TTC549 (cell line): ENCODE data around the gene RERE.

Experiments
- FAIRE-seq: peaks from 2 replicates; lab custom pipeline; 2012; peaks lifted over from hg19 to GRCh38; lab: Jason Lieb, UNC

RERE gene

DNA sequence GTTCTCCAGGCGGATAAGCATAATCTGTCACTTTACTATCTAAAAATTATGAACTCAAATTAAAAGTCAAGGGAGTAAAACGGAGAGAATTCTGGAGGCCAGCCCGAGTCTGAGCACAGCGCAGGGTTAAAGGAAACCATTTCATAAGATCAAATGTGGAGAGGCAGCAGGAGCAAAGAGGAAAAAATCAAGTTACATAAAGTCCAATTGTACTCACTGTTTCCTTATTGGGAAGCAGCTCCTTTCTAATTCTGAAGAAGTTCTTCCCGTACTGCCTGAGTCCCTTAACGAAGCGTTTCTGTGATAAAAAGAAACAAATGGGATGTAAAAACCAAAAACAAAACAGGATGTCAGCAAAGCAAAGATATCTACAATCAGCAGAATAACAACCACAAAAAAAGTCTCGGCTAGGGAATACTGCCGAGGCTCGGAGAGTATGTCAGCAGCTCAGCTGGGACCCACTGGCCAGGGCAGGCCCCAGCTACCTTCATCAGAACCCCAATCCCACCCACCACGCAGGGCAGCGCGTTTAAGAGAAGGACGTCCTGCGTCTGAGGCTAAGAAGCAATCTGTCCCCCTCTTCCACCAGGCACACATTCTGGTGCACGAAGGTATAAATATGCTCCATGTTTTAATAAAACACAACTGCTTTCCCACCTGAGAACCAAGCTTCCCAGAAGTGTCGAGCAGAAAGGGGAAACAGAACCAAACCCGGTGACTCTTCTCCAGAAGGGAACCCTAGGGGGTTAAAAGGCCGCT, 394.8 kb downstream of the RERE start:
- FAIRE-seq = no peak

DNA sequence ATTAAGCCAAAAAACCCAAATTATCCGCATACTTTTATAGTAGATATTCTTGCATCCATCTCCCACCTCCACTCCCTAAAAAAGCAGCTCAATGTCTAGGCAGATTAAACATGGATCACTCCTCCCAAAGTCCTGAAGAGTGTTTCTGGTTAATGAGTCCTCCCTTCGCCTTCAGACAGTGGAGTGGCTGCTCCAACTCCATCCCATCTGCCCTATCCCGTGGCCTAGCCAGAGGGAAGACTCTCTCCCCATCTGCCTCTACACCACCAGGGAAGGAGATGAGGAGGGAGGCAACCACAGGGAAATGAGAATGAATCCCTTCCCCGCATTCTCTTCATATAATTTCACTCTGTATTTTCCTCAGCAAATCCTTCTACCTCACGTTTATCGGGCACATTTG, 395.7 kb downstream of the RERE start:
- no peak for FAIRE-seq

DNA sequence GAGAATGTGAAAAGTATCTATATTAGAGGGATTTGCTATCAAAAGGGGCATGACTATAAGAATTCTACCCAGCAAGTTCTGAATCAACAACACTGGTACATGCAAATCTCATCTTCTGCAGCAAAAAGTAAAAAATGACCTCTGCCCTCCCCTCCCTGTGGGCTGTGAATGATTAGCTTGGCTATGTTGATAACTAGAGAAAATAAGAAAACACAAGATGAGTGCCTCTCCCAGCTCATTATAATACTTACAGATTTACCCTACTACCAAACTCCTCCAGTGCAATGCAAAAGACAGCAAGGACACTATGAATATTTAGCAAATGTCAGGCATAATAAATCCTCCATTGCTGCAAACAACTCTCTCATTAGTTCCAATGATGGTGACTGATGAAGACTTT, 397.1 kb downstream of the RERE start:
- FAIRE-seq = no peak

DNA sequence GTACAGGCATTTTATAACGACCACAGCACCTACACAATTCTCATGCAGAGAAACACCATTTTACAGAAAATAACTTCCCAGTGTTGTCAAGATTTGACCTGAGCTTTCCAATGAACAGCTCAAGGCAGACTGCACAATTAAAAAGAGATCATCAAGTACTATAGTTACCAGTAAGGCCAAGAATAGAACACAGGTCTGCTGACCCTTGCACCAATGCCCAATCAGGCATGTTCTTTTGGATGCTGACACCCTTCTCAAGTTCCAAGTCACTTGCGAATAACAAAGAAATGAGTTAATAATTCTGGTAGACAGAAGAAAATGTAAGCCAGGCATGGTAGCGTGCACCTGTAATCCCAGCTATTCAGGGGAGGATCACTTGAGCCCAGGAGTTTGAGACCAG, 397.6 kb downstream of the RERE start:
- no peak for FAIRE-seq

DNA sequence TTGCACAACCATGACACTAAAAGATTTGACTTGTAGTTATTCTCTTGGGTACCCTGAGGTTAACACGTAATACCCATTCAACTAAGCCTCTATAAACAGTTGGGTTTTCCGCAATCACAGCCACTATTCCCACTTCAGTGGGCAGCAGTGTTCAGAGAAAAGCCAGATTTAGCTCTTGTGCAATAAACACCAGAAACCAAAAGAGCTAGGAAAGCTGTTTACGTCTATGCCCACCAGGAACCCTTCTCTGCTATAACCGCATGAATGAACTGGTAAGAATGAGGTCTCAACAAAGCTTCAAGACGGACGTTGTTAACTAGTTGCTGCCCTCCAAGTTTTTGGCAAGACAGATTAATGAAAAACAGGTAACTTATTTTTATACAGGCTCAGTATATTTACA, 398.3 kb downstream of the RERE start:
- FAIRE-seq = no peak

DNA sequence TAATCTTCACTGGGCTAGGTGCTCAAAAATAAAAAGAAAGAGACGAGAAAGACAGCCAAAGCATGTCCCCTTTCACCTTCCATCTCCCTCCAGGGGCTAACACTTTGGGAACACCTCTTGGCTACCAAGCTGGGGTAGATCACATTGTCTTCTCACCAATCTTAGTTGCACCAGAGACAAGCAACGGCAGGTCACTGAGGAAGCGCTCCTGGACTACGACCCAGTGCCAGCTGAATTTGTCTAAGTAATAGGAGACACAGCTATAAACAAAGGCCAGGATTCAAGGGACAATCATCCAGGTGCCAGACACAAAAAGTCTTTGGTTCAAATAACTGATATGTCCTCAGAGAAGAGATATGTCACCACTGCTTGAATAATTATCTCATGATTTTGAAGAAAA, 399.1 kb downstream of the RERE start:
- no peak for FAIRE-seq

DNA sequence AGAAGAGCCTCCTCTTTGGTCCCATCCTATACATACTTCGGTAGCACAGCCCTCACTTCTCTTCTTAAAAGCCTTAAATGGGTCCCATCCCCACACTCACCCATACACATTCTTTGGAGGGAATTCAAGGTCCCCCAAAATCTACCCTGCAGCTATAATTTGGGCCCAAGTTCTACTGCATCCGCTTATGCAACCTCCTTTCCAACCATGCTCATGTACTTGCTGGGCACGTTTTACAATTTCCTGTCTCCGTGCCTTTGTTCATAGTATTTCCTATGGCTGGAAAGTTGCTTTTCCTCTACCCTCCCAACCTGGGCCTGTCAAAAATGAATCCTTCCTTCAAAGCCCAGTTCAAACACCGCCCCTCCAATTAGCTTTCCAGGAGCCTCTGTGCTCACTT, 399.8 kb downstream of the RERE start:
- FAIRE-seq = no peak

DNA sequence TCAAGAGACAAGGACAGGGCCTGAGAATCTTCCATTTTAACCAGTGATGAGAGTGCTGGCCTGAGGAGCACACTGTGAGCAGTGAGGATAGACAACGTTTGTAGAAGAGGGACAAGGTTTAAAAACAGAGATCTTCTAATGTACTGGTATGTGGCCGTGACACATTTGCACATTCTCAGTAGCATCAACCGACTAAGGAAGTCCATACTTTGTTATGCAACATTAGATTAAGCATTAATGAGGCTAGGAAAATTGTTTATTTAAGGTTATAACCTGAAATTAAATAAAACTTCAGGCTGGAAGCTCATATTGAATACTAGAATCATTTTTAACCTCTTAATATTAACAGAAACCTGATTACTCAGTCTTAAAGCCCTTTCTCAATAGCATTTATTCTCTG, 400.6 kb downstream of the RERE start:
- no peak for FAIRE-seq

DNA sequence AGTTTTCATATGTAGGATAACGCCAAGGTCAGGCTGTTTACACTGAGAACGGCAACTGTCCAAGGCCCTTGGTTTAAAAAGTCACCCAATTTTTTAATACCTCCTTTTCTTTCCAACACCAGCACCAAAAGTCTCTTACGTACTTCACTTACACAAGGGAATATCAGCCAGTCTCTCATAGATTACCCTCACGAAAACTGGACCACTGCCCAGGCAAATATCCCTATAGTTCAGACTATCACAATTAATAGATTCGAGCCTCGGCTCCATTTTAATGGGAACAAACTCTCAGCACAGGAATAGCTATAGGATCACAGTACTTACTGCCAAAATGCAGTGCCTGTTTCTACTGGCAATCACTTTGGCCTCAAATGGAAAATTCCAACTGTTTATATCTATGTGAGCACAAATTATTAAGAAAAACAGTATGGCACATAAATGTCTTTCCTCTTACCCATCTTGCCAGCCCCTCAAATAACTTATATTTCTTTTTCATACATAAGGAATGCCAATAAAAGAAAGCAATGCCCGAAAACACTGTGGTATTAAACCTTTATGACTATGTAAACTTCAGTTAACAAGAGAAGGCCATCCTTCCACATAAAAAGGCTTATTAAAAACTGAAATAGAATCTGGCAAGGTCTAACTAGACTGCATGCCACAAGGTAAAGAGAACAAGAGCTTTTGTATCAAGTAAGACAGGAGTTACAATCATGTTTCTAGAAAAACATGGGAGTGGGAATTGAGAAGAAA, 401.7 kb downstream of the RERE start:
- no peak for FAIRE-seq

DNA sequence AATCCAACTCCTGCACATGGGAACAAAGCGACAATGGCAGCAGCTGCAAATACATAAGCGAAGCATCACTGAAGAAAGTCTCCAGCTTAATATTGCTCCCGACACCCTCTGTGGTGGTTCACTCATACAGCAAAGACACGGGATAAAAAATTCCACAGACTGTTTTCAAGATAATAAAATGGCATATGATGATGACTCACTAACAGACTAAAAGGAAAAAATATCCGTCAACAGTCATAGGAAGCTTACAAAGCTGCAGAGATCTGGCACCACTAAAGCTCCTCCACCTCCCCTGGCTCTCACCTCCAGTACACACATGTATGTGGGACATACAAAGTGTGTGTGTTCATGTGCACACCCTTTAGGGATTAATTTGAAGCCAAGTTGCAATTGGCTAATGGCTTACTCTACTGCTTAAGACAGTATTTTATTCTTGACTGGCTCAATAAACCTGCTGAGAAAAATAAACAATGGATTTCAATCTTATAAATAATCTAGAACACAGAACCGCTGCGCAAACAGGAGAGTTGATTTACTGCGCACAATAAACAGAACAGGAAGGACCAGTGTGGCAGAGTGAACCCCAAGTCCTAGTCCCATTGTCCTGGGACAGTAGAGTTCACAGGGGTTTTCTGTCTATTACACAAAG, 405.1 kb downstream of the RERE start:
- no peak for FAIRE-seq

DNA sequence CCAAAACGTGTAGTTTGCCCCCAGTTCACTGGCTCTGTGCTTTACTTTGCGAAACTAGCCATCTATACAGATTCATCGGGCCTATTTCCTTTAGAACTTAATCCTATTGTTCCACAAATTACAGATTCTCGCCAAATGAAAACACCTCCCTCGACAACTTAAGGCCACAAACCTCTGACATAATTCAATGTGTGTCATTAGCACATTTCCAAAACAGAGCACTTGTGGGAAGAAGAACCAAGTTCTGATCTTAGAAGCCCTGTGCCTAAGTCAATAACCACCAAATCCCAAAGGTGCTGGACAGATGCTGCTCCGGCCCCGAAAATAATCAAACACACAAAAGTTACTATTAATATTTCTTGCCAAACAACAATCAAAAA, 405.6 kb downstream of the RERE start:
- FAIRE-seq = no peak

DNA sequence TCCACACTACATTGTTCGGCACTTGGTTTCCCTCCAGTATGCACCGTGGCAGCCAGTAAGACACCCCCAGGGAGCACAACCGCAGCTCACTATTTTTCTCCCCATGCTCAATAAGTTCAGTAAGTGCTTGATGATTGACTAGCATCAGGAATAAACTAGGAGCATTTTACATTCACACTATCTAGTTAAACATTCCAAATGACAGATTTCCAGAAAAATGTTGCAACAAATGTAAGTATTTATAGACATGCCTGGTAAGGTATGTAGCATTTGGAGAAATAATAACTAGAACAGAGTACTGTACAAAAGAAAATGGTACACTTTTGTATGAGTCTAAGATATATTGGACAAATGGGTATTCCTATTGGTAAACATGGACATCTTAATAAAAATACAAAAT, 406.6 kb downstream of the RERE start:
- FAIRE-seq = no peak

DNA sequence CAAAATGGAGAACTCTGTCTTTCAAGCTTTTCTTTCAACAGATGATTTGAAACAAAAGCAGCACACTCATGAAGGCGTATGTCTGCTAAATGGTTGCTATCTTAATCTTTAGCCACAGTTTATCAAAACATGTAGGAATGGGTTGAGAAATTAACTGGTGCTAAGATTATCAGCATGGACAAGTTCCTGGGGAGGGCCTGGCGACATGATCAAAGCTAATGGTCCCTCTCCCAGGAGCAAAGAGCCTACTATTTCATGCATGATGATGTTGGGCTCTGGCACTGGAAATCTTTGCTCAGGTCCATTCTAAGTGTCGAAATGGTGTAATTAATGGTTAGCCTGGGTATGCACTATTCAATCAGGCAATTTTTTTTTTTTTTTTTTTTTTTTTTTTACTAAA, 407.8 kb downstream of the RERE start:
- no peak for FAIRE-seq

DNA sequence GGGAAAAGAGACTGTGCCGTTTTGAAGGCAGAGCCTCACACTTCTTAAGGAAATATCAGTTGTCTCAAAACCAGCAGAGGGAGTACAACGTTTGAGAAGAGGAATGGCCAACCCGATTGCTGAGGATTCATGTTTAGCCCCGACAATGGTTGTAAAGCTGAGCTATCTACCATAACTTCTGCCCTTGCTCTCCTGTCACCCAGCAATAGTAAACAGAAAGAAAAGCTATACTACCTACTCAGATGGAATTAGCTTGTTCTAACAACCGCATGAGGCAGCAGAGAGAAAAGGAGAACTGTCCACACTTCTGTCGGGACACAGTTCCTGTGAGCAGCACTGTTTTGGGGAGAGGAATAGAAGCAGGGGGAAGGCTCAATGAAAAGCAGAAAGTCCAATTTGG, 408.3 kb downstream of the RERE start:
- no peak for FAIRE-seq

DNA sequence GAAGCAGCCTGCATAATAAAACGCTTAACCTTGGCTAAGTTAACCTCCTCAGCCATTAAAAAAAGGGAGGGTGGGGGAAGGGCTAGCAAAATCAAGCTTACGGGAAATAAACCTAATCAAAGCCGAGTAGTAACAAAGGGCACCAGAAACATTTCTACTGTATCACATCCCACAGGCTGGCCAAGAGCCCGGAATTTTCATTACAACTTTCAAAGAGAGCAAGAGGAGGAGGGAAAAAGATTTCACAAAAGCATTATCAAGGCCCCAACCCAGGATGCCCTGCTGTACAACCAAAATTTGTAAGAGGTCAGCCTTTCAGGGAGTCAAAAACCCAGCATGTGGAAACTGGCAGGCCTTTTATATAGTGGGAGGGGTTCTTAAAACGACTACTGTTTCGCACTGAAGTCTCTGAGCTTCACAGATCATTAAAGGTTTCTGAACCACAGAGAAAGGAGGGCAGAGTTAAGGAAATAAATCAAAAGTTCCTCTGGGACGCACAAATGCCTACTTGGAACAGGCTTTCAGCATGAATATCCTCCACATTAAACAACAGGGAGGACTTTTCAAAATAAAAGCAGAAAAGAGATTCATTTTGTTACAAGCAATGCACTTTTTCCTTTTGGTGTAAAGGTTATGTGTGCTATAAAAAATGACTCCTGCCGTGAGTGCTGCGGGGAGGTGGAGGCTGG, 409.1 kb downstream of the RERE start:
- FAIRE-seq = no peak

DNA sequence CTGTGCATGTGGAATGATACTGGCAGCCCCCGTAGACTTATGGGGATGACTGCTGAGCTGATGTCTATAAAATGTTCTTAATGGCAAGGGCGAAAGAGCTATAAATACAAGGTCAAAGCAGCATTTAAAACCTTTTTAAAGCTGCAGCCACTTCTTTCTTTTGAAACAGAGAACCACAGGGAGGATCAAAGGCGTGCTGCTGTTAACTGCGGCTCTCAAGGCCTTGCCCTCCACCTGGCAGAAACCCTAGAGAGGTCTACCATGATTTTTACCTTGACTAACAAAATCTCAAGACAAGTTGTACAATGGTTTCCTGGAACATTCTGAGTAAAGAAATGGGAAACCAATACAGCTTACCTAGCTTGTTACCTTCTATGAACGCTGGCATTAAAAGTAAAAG, 409.8 kb downstream of the RERE start:
- FAIRE-seq = no peak

DNA sequence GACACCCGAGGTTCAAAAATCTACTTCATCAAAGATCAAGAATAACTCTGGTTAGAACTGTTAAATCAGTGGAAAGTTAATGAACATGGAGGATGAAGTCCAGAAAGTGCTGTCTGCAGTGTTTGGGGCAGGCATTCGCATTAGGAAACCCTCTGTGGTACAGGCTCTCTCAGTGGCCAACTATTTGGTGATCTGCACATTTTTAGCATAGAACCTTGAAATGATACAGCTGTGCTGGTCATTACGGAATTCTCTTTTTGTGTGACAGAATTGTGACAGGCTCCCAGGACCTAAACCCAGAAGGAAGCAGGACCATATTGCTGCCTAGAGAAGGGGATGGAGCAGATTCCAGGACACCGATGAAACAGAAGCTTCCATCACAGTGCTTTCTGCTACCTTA, 410.5 kb downstream of the RERE start:
- no peak for FAIRE-seq

DNA sequence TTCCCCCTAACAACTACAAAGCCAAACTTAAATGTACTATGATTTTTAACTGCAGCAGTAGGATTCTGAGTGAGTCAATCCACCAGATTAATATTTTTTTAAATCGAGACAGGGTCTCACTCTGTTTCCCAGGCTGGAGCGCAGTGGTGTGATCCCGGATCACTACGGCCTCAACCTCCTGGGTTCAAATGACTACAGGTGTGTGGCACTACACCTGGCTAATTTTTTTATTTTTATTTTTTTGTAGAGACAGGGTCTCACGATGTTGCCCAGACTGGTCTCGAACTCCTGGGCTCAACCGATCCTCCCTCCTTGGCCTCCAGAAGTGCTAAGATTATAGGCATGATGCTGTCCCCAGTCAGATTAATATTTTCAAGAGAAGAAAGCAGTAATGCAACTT, 411.4 kb downstream of the RERE start:
- no peak for FAIRE-seq

DNA sequence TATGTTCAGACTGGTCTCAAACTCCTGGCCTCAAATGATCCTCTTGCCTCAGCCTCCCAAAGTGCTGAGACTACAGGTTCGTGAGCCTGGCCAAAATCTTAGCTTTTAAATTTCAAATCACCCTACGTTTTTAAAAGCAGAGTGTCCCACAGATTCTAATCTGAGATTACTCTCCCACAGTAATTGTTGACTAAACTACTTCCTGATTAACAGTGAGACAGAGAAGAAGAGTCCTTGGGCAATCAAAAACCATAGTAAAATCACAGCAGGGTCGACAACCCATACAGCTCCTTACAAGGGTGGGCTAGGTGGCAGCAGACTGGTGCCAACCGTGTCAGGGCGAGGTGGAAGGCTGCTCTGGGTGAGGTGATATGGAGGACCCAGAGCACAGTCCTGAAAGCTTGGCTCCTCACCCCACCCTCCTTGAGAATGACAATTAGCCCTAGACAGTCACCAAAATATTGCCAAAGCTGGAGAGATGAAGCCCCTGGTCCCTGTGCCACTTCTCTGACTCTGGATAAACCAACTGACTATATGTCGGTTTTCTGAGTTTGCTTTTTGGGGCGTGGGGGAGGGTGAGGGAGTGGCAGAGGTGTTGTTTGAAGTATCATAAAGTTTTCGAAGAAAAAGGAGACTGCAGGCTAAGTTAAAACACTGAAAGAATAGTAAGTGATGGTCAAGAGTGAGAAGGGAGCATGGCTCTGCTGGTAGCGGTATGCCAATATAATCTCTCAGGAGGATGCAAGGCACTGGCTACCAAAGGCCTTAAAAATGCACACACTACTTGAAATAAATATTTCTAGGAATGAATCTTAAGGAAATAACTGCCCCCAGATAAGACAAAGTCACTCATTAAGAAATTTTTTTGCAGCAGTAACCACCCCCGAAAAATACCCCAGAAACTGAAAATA, 412.7 kb downstream of the RERE start:
- no peak for FAIRE-seq

DNA sequence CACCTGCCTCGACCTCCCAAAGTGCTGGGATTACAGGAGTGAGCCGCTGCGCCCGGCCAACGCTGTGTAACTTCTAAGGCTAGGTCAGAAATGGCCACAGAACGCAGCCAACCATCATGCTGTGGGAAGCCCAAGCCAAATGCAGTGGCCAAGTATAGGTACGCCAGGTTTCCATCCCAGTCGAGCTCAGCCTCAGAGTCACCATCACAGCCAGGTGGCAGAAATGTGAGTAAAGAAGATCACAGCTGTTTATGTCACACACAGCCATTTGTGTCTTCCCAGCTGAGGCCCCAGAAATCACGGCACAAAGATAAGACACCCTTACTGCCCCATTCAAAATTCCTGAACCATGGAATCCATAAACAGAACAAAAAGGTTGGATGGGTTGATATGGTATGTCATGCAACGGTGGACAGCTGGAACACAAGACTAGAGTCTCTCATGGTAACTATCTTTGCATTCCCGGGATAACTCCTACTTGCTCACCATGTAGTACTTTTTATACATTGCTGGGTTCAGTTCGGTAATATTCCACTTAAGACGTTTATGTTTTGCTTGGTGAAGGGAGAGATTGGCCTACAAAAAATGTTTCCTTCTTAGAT, 415.2 kb downstream of the RERE start:
- no peak for FAIRE-seq

DNA sequence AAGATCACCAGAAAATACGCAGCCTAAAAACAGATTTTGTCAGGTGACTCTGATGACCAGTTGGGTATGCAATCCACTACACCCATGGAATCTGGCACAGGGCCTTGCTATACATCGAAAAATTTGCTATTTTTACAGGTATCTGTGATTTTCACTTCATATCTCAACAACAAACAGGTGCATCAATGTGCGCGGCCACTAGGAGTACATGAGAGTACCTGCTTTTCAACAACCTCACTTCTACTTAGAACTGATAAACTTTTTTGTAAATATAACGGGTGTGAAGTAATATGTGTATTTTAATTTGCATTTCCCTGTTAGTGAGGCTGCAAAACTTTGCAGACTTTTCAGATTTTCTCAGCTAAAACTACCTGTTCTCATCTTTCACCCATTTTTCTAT, 418.8 kb downstream of the RERE start:
- FAIRE-seq = no peak

DNA sequence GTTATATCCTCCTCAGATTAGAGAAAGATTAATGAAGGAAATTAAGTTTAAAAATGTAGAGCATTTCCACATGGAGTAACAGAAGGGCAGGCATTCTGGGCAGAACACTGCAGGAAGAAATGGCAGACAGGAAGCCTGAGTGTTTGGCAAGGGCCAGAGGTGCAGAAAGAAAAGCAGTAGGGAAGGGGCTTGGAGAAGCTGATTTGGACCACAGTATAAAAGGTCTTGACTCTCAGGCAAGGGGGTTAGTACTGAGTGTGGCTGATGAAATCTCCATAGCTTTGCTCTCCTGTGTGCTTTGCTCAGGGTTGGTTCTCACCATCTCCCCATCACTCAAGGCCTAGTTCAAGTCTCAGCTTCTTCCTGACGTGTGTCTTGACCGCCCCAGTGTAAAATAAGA, 419.4 kb downstream of the RERE start:
- FAIRE-seq = no peak
